C4-2B (cell line): ENCODE results near the gene NUP43.

Source experiments
- ZFX ChIP-seq: fragments of 450-650 bp; IDR thresholded peaks from 2 replicates; pipeline ENCODE4 v1.6.1; 2017
- TF ChIP-seq, protein P1 (sequence below): fragments of 450-650 bp; conservative IDR thresholded peaks from 2 replicates; pipeline ENCODE4 v1.5.1; 2017; ENCODE audit warnings: mild to moderate bottlenecking

DNA sequence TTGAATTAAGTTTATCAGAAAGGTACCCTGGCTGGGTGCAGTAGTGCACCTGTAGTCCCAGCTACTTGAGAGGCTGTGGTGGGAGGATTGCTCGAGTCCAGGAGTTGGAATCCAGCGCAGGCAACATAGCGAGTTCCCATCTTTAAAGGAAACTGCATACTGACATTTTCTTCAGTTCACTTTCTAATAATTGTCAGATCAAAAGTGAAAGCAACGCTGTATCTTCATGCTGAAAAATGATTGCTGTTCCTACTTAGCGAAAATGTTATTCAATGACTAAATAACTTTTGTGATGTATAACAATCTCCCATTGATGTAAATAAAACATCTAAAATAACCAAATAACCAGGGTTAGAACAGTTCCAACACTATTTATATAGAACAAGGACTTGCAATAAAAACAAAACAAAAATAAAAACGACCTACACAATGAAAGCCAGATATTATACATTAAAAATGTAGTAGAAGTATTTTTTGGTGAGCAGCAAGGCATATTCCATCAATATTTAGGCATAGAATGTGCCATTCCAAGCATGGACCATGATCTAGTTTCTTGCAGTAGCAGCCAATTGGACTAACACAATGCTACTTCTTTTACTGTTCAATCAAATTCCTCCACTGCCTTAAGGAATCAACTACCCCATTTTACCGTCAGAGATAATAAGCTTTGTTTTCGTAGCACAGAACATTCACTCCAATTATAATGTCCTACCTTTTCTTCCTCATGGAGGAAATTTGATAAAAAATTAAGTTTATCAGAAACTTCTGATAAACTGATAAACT, 30.0 kb downstream of the NUP43 start:
- TF ChIP-seq, protein P1, sequence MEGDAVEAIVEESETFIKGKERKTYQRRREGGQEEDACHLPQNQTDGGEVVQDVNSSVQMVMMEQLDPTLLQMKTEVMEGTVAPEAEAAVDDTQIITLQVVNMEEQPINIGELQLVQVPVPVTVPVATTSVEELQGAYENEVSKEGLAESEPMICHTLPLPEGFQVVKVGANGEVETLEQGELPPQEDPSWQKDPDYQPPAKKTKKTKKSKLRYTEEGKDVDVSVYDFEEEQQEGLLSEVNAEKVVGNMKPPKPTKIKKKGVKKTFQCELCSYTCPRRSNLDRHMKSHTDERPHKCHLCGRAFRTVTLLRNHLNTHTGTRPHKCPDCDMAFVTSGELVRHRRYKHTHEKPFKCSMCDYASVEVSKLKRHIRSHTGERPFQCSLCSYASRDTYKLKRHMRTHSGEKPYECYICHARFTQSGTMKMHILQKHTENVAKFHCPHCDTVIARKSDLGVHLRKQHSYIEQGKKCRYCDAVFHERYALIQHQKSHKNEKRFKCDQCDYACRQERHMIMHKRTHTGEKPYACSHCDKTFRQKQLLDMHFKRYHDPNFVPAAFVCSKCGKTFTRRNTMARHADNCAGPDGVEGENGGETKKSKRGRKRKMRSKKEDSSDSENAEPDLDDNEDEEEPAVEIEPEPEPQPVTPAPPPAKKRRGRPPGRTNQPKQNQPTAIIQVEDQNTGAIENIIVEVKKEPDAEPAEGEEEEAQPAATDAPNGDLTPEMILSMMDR, result no peak
- TF ChIP-seq ZFX, result no peak
